ENCODE results near the gene FIGNL1.

DNA sequence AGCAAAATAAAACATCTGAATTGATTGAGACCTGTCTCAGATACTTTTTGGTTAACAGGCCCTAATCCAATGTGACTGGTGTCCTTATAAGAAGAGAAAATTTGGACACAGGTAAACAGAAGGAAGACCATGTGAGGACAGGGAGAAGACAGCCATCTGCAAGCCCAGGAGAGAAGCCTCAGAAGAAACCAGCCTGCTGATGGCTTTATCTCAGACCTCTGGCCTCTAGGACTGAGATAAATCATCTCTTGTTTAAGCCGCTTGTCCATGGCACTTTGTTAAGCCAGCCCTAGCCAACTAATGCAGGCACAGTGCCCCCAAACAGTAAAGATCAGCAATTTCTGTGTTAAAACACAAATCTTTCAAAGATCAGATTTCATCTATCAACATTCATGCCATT, 41.8 kb upstream of the FIGNL1 start:
- TF ChIP-seq, protein P1, sequence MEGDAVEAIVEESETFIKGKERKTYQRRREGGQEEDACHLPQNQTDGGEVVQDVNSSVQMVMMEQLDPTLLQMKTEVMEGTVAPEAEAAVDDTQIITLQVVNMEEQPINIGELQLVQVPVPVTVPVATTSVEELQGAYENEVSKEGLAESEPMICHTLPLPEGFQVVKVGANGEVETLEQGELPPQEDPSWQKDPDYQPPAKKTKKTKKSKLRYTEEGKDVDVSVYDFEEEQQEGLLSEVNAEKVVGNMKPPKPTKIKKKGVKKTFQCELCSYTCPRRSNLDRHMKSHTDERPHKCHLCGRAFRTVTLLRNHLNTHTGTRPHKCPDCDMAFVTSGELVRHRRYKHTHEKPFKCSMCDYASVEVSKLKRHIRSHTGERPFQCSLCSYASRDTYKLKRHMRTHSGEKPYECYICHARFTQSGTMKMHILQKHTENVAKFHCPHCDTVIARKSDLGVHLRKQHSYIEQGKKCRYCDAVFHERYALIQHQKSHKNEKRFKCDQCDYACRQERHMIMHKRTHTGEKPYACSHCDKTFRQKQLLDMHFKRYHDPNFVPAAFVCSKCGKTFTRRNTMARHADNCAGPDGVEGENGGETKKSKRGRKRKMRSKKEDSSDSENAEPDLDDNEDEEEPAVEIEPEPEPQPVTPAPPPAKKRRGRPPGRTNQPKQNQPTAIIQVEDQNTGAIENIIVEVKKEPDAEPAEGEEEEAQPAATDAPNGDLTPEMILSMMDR (IDR thresholded peaks at IDR 0.05; ENCODE audit: extremely low read depth in 1 of 2, insufficient read depth in 1 of 2, low read depth in 1 of 2, low read length in 2 of 2), result no peak
- no peak for TF ChIP-seq EZH2 (IDR thresholded peaks at IDR 0.05; ENCODE audit: borderline replicate concordance, low read depth, low read length, severe bottlenecking)

All from endothelial cell of umbilical vein (primary cell).